H1 (cell line): ENCODE data around the gene SFRP5. TPM values are rescaled to one million over a fixed set of nuclear protein-coding genes. Genes with fewer than 3 reads are reported as not detected.

Source experiments
- CTCF ChIA-PET: fragments of 300-600 bp; sonication (Branson Sonifier 250); formaldehyde crosslinking; loops from one replicate; lab custom pipeline; 2021; ENCODE audit not compliant: partially characterized antibody; lab: Charles Lee
- POLR2A ChIA-PET: fragments of 300-600 bp; sonication (Branson Sonifier 250); formaldehyde crosslinking; loops from one replicate; lab custom pipeline; 2021; ENCODE audit warnings: inconsistent platforms; ENCODE audit not compliant: partially characterized antibody; lab: Charles Lee
- DNase-seq, 2 experiments: peaks; one replicate each; pipeline versions ENCODE4 v3.0.0 to v3.0.0-alpha.2; 2010 to 2022; ENCODE audit warnings: low spot score in 2 of 2, low read depth in 1 of 2, mixed read lengths in 1 of 2
- FAIRE-seq: peaks from 2 replicates; lab custom pipeline; 2011; peaks lifted over from hg19 to GRCh38; lab: Jason Lieb, UNC
- H2AFZ ChIP-seq: 2 replicates; pipeline ENCODE4 v1.8.1; 2012; ENCODE audit warnings: low read length, inconsistent platforms
- H2AK5ac ChIP-seq: 2 replicates; pipeline ENCODE4 v1.6.1; 2013; ENCODE audit warnings: low read depth, low read length
- H2BK120ac ChIP-seq: replicated peaks from 2 replicates; pipeline ENCODE3; 2013; ENCODE audit warnings: low read depth, low read length, inconsistent platforms
- H2BK12ac ChIP-seq: 2 replicates; pipeline ENCODE4 v1.6.1; 2013; ENCODE audit warnings: low read depth, low read length
- H2BK15ac ChIP-seq: 2 replicates; pipeline ENCODE4 v1.6.1; 2013; ENCODE audit warnings: low read length
- H2BK20ac ChIP-seq: 2 replicates; pipeline ENCODE4 v1.6.1; 2013; ENCODE audit warnings: low read length
- H2BK5ac ChIP-seq: 2 replicates; pipeline ENCODE4 v1.6.1; 2013; ENCODE audit warnings: low read depth, low read length
- H3K14ac ChIP-seq: 2 replicates; pipeline ENCODE4 v1.6.1; 2013; ENCODE audit warnings: inconsistent platforms; ENCODE audit not compliant: insufficient read length
- H3K18ac ChIP-seq: 2 replicates; pipeline ENCODE4 v1.6.1; 2013; ENCODE audit warnings: low read length; ENCODE audit errors: extremely low read depth
- H3K23ac ChIP-seq: 2 replicates; pipeline ENCODE4 v1.6.1; 2013; ENCODE audit warnings: inconsistent platforms; ENCODE audit not compliant: insufficient read length
- H3K23me2 ChIP-seq: 2 replicates; pipeline ENCODE4 v1.6.1; 2013; ENCODE audit warnings: low read depth, low read length
- H3K27ac ChIP-seq: 2 replicates; pipeline ENCODE4 v1.6.1; 2011; ENCODE audit warnings: low read depth, low read length, inconsistent platforms
- H3K27me3 ChIP-seq, 4 experiments: replicated peaks in 1 of 4; 1 replicate in 1 of 4; 2 replicates in 3 of 4; pipeline versions ENCODE4 v1.6.1 to v1.8.1; 2011 to 2013; ENCODE audit warnings: low read length in 3 of 4, mild to moderate bottlenecking in 3 of 4, inconsistent platforms in 2 of 4, mixed read lengths in 2 of 4, moderate library complexity in 1 of 4; ENCODE audit not compliant: control insufficient read depth in 3 of 4, insufficient read depth in 3 of 4; ENCODE audit errors: extremely low read depth in 1 of 4
- H3K36me3 ChIP-seq, 4 experiments: 2 replicates each; pipeline versions ENCODE4 v1.6.1 to v1.8.1; 2011 to 2013; ENCODE audit warnings: mild to moderate bottlenecking in 4 of 4, low read length in 3 of 4, moderate library complexity in 2 of 4, control low read depth in 1 of 4, inconsistent platforms in 1 of 4; ENCODE audit not compliant: insufficient read depth in 4 of 4, control insufficient read depth in 2 of 4
- H3K4ac ChIP-seq: replicated peaks from 2 replicates; pipeline ENCODE3; 2013; ENCODE audit warnings: low read length, low read depth, mixed read lengths, inconsistent platforms; ENCODE audit not compliant: insufficient read length
- H3K4me1 ChIP-seq, 4 experiments: replicated peaks in 1 of 4; 1 replicate in 1 of 4; 2 replicates in 3 of 4; pipeline versions ENCODE4 v1.6.1 to v1.8.1; 2011 to 2013; ENCODE audit warnings: low read length in 3 of 4, inconsistent platforms in 2 of 4, mixed read lengths in 1 of 4; ENCODE audit not compliant: insufficient read depth in 4 of 4, control insufficient read depth in 3 of 4
- H3K4me2 ChIP-seq, 2 experiments: 2 replicates each; pipeline versions ENCODE4 v1.6.1 to v1.8.1; 2011 to 2013; ENCODE audit warnings: low read depth in 2 of 2, low read length in 2 of 2, control low read depth in 1 of 2, inconsistent platforms in 1 of 2, mild to moderate bottlenecking in 1 of 2; ENCODE audit not compliant: insufficient read depth in 1 of 2
- H3K4me3 ChIP-seq, 4 experiments: fragments of 200-600, 300-600 bp in 1 of 4; sonication (generic), shearing (Covaris generic), sonication (Bioruptor Twin) in 1 of 4; 2 replicates each; pipeline versions ENCODE4 v1.5.1 to v1.8.1; 2011 to 2016; ENCODE audit warnings: low read length in 4 of 4, low read depth in 3 of 4, control low read depth in 2 of 4, inconsistent platforms in 2 of 4, mild to moderate bottlenecking in 2 of 4, mixed read lengths in 1 of 4, moderate library complexity in 1 of 4; ENCODE audit not compliant: insufficient read depth in 2 of 4; ENCODE audit errors: extremely low read depth in 1 of 4
- H3K56ac ChIP-seq: replicated peaks from 2 replicates; pipeline ENCODE3; 2013; ENCODE audit warnings: low read depth, mild to moderate bottlenecking, mixed read lengths, low read length, inconsistent platforms; ENCODE audit not compliant: insufficient read length
- H3K79me1 ChIP-seq: 2 replicates; pipeline ENCODE4 v1.6.1; 2013; ENCODE audit warnings: low read depth, low read length, control low read depth
- H3K79me2 ChIP-seq, 2 experiments: 2 replicates each; pipeline versions ENCODE4 v1.6.1 to v1.8.1; 2012 to 2013; ENCODE audit warnings: low read length in 2 of 2, mild to moderate bottlenecking in 2 of 2, inconsistent platforms in 1 of 2; ENCODE audit not compliant: insufficient read depth in 2 of 2, control insufficient read depth in 1 of 2
- H3K9ac ChIP-seq, 4 experiments: replicated peaks in 1 of 4; 1 replicate in 1 of 4; 2 replicates in 3 of 4; pipeline versions ENCODE4 v1.6.1 to v1.8.1; 2011 to 2013; ENCODE audit warnings: low read depth in 3 of 4, low read length in 3 of 4, control low read depth in 2 of 4, mild to moderate bottlenecking in 2 of 4, moderate library complexity in 2 of 4, inconsistent platforms in 1 of 4; ENCODE audit errors: extremely low read depth in 1 of 4
- H3K9me3 ChIP-seq, 2 experiments: 2 replicates each; pipeline versions ENCODE4 v1.6.1 to v1.8.1; 2012 to 2013; ENCODE audit warnings: mild to moderate bottlenecking in 2 of 2, moderate library complexity in 2 of 2, control low read depth in 1 of 2, inconsistent platforms in 1 of 2, low read depth in 1 of 2, low read length in 1 of 2, mixed read lengths in 1 of 2; ENCODE audit not compliant: insufficient read depth in 2 of 2
- H4K20me1 ChIP-seq, 2 experiments: replicated peaks in 1 of 2; 2 replicates each; pipeline versions ENCODE3 to v1.8.1; 2011 to 2013; ENCODE audit warnings: inconsistent platforms in 2 of 2, low read length in 2 of 2, mild to moderate bottlenecking in 1 of 2; ENCODE audit not compliant: insufficient read depth in 2 of 2, control insufficient read depth in 1 of 2
- H4K5ac ChIP-seq: 2 replicates; pipeline ENCODE4 v1.6.1; 2013; ENCODE audit warnings: low read length, low read depth, mixed read lengths, inconsistent platforms; ENCODE audit not compliant: insufficient read length
- H4K8ac ChIP-seq: 2 replicates; pipeline ENCODE4 v1.8.0; 2013; ENCODE audit warnings: mild to moderate bottlenecking, moderate library complexity, low read length, inconsistent platforms; ENCODE audit not compliant: insufficient read depth; ENCODE audit errors: extremely low read depth
- H4K91ac ChIP-seq: replicated peaks from 2 replicates; pipeline ENCODE3; 2013; ENCODE audit warnings: low read length, mixed read lengths, inconsistent platforms; ENCODE audit not compliant: insufficient read length
- CBX8 ChIP-seq: fragments of 300-800, 300-1000 bp; sonication (generic); IDR thresholded peaks from 2 replicates; pipeline ENCODE4 v1.7.1; 2016; ENCODE audit warnings: low read depth, low read length, borderline replicate concordance
- CEBPB ChIP-seq: IDR thresholded peaks from 2 replicates; pipeline ENCODE4 v1.6.1; 2012; ENCODE audit warnings: low read depth, low read length
- CHD1 ChIP-seq: IDR thresholded peaks from 2 replicates; pipeline ENCODE4 v1.6.1; 2012; ENCODE audit warnings: low read depth, low read length, improper control_type of control experiment
- EGR1 ChIP-seq: IDR thresholded peaks from 2 replicates; pipeline ENCODE4 v1.6.1; 2011; ENCODE audit warnings: low read depth, low read length, borderline replicate concordance
- HDAC6 ChIP-seq: IDR thresholded peaks from one replicate; pipeline ENCODE4 v1.7.1; 2012; ENCODE audit warnings: low read depth, mild to moderate bottlenecking, inconsistent platforms, low read length, moderate library complexity
- MAX ChIP-seq: IDR thresholded peaks from 2 replicates; pipeline ENCODE4 v1.6.1; 2012; ENCODE audit warnings: inconsistent platforms
- RFX5 ChIP-seq: IDR thresholded peaks from 2 replicates; pipeline ENCODE4 v1.6.1; 2011; ENCODE audit warnings: low read depth, low read length, improper control_type of control experiment, borderline replicate concordance
- SRF ChIP-seq: IDR thresholded peaks from 2 replicates; pipeline ENCODE4 v1.6.1; 2011; ENCODE audit warnings: mild to moderate bottlenecking, low read depth, low read length, moderate library complexity
- TAF7 ChIP-seq: optimal IDR thresholded peaks from 2 replicates; pipeline ENCODE3; 2011; ENCODE audit warnings: low read depth, mild to moderate bottlenecking, inconsistent platforms, low read length, moderate library complexity, borderline replicate concordance
- TCF12 ChIP-seq: IDR thresholded peaks from 2 replicates; pipeline ENCODE4 v1.6.1; 2011; ENCODE audit warnings: low read depth, mild to moderate bottlenecking, low read length
- ZNF274 ChIP-seq: IDR thresholded peaks from 2 replicates; pipeline ENCODE4 v1.7.0; 2012; ENCODE audit warnings: low read length, borderline replicate concordance; ENCODE audit errors: extremely low read depth
- WGBS, 2 experiments: shearing (Covaris generic) in 1 of 2; methylation state at CpG; one replicate each; pipeline versions ENCODE4 v1.1.6 to v1.1.7; 2013 to 2015; ENCODE audit warnings: low lambda C conversion rate in 2 of 2, mixed read lengths in 2 of 2, inconsistent platforms in 1 of 2, low coverage in 1 of 2, missing lambda C conversion rate in 1 of 2; ENCODE audit not compliant: insufficient replicate concordance in 2 of 2, insufficient coverage in 1 of 2, insufficient read length in 1 of 2; ENCODE audit errors: extremely low coverage in 1 of 2, missing lambda C conversion rate in 1 of 2; 5-methylcytosine and 5-hydroxymethylcytosine counted together
- polyA plus RNA-seq, 7 experiments: library from polyadenylated mRNA; depleted of rRNA in 3 of 7; stranded (reverse) in 5 of 7; unstranded in 2 of 7; fragments of >200 nt in 5 of 7; fragments of 200-250 nt in 2 of 7; gene quantifications; 1 replicate in 5 of 7; 2 replicates in 1 of 7; 4 replicates in 1 of 7; pipeline versions ENCODE4 v1.2.1 to v1.2.3, GENCODE V29; 2011 to 2013; ENCODE audit warnings: missing spikeins in 2 of 7, mixed read lengths in 2 of 7
- total RNA-seq: library from RNA; stranded (reverse); fragmentation: NEBNext Ultra II Directional; extraction: Animal tissue kit (Norgen Biotek cat#: 25700); gene quantifications from 2 replicates; pipeline ENCODE4 v1.2.1, GENCODE V29; 2021

The SFRP5 gene
- total and polyA plus RNA-seq, 2 of the 8 experiments (the other 6 are each of a cell fraction or from before 2014, with no cell fraction given), result 3.9 to 5.9 TPM

- no peak overlapping the region for H2AFZ ChIP-seq
These were observed 10.0 kb upstream of the SFRP5 start for GRCh38 chr10:97781618-97782331.

More at GRCh38 chr10:97781618-97782331, 10.0 kb upstream of the SFRP5 start:
- Histone ChIP-seq H3K79me1 (no peaks in the 10 kb centered on the region), H3K4me3 (no peak overlapping the region), H4K5ac (no peak overlapping the region), H3K27ac (no peak overlapping the region), H3K4ac (no peak overlapping the region), H3K9ac (no peak overlapping the region), H3K23ac (no peak overlapping the region), H4K20me1 (no peaks in the 10 kb centered on the region), H2BK20ac (no peak overlapping the region), H3K56ac (no peak overlapping the region), H2BK12ac (no peak overlapping the region), H3K79me2 (no peaks in the 10 kb centered on the region), H4K8ac (no peak overlapping the region), H3K36me3 (no peaks in the 10 kb centered on the region), H2BK120ac (no peak overlapping the region), H2BK15ac (no peak overlapping the region), H3K27me3 (no peaks in the 10 kb centered on the region), H3K4me1 (peaks cover 0 to 14% (median 5%) of the 10 kb centered on the region in 4 experiments; a peak in 6 of 7 replicates), H3K9me3 (no peaks in the 10 kb centered on the region), H2AK5ac (no peak overlapping the region), H3K4me2 (no peak overlapping the region), H3K18ac (no peak overlapping the region; the same call in 1 of the 2 replicates), H3K23me2 (no peaks in the 10 kb centered on the region), H4K91ac (no peak overlapping the region), H3K14ac (no peak overlapping the region), H2BK5ac (no peak overlapping the region)
- TF ChIP-seq CBX8, result no peak
- no peak for TF ChIP-seq SRF
- TF ChIP-seq CEBPB, result no peak
- no peak for TF ChIP-seq TCF12
- no peak for TF ChIP-seq TAF7
- no peak for TF ChIP-seq MAX
- TF ChIP-seq EGR1, result no peak
- TF ChIP-seq HDAC6, result no peak
- no peak for TF ChIP-seq RFX5
- TF ChIP-seq CHD1, result no peak
- TF ChIP-seq ZNF274, result no peak
- DNase-seq (no peak), FAIRE-seq (no peak)
- ChIA-PET POLR2A (interaction anchor here (0.6 to 2.2 kb wide), 5 partner anchors 10 to 68 kb away, joined by 3 to 5 read pairs (median 4); partner anchors contain the start of genes MARVELD1 and SFRP5), CTCF (interaction anchor here (1.0 to 8.8 kb wide), 18 partner anchors 9 to 260 kb away, joined by 3 to 98 read pairs (median 4); partner anchors contain the start of gene SFRP5)
- 81% methylated on average over 14 of the region's 14 CpGs; no CpG with 5 or more reads in 1 of the 2 experiments for WGBS, 2 experiments
